WTC11 (cell line): ENCODE measurements around the gene SNX13.
"Not testable (repeated sequence)": the region's sequence is repeated elsewhere in the genome, so short reads cannot be mapped to it uniquely, and the experiment has no call there.

ENCODE experiments used
- CBFB ChIP-seq: sonication (generic); formaldehyde crosslinking; IDR thresholded peaks from 2 replicates; pipeline ENCODE4 v1.8.1; 2022; ENCODE audit warnings: mild to moderate bottlenecking, low read depth, missing genetic modification reagents
- CTCF ChIP-seq: fragments of 200-600 bp; IDR thresholded peaks from 2 replicates; pipeline ENCODE4 v1.8.0; 2022; ENCODE audit warnings: antibody characterized with exemption
- EMX1 ChIP-seq: fragments of 250-450 bp; sonication (Bioruptor Pico); IDR thresholded peaks from 2 replicates; pipeline ENCODE4 v1.8.0; 2021; ENCODE audit warnings: mild to moderate bottlenecking
- NR3C1 ChIP-seq: sonication (generic); formaldehyde crosslinking; conservative IDR thresholded peaks from 2 replicates; pipeline ENCODE4 v1.8.1; 2023; ENCODE audit warnings: low read depth, mild to moderate bottlenecking, missing genetic modification reagents
- SP1 ChIP-seq: sonication (generic); formaldehyde crosslinking; conservative IDR thresholded peaks from 2 replicates; pipeline ENCODE4 v1.8.1; 2022; ENCODE audit warnings: missing genetic modification reagents
- TP53 ChIP-seq: sonication (generic); formaldehyde crosslinking; IDR thresholded peaks from 2 replicates; pipeline ENCODE4 v1.8.1; 2023; ENCODE audit warnings: mild to moderate bottlenecking, missing genetic modification reagents
- USF2 ChIP-seq: sonication (generic); formaldehyde crosslinking; IDR thresholded peaks from 2 replicates; pipeline ENCODE4 v1.8.1; 2023; ENCODE audit warnings: mild to moderate bottlenecking, missing genetic modification reagents, moderate library complexity
- ZNF263 ChIP-seq: sonication (generic); formaldehyde crosslinking; IDR thresholded peaks from 2 replicates; pipeline ENCODE4 v1.8.1; 2022; ENCODE audit warnings: low read depth, mild to moderate bottlenecking, moderate library complexity, missing genetic modification reagents
- TF ChIP-seq, protein P1 (sequence below): sonication (generic); formaldehyde crosslinking; conservative IDR thresholded peaks from 2 replicates; pipeline ENCODE4 v1.8.1; 2023; ENCODE audit warnings: mild to moderate bottlenecking, low read depth, missing genetic modification reagents, moderate library complexity

DNA sequence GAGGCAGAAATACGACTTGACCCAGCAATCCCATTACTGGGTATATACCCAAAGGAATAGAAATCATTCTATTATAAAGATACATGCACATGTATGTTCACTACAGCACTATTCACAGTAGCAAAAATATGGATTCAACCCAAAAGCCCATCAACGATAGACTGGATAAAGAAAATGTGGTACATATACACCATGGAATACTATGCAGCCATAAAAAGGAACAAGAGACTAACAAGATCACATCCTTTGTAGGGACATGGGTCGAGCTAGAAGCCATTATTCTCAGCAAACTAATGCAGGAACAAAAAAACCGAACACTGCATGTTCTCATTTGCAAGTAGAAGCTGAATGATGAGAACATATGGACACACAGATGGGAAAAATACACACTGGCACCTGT lies 31.0 kb downstream of the SNX13 start:
- TF ChIP-seq CTCF; NR3C1 (CRISPR knock-in tag); USF2; SP1 (CRISPR knock-in tag); ZNF263 (CRISPR knock-in tag); EMX1; CBFB (CRISPR knock-in tag); TP53: not testable (repeated sequence)
- TF ChIP-seq, protein P1, sequence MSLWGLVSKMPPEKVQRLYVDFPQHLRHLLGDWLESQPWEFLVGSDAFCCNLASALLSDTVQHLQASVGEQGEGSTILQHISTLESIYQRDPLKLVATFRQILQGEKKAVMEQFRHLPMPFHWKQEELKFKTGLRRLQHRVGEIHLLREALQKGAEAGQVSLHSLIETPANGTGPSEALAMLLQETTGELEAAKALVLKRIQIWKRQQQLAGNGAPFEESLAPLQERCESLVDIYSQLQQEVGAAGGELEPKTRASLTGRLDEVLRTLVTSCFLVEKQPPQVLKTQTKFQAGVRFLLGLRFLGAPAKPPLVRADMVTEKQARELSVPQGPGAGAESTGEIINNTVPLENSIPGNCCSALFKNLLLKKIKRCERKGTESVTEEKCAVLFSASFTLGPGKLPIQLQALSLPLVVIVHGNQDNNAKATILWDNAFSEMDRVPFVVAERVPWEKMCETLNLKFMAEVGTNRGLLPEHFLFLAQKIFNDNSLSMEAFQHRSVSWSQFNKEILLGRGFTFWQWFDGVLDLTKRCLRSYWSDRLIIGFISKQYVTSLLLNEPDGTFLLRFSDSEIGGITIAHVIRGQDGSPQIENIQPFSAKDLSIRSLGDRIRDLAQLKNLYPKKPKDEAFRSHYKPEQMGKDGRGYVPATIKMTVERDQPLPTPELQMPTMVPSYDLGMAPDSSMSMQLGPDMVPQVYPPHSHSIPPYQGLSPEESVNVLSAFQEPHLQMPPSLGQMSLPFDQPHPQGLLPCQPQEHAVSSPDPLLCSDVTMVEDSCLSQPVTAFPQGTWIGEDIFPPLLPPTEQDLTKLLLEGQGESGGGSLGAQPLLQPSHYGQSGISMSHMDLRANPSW, result not testable (repeated sequence)
